K562 (cell line): Measurements from ENCODE around the gene CDS1. TPM values are rescaled to one million over a fixed set of nuclear protein-coding genes. Genes with fewer than 3 reads are reported as not detected.

ENCODE experiments used
- ATAC-seq: fragments of 200-7000 bp; cut with Tn5 transposase; 3 replicates; pipeline ENCODE4 v1.9.1; 2020; ENCODE audit warnings: moderate library complexity
- BruUV-seq: library from RNA; stranded (reverse); fragments of 400-500 nt; replicated peaks from 2 replicates; lab custom pipeline; 2021; lab: Mats Ljungman, UMichigan
- CTCF ChIA-PET: fragments of 300-600 bp; formaldehyde crosslinking; extraction: SDS; loops from one replicate; lab custom pipeline; 2021; ENCODE audit warnings: low intra/inter-chr PET ratio; lab: Yijun Ruan, JAX
- POLR2A ChIA-PET: fragments of 300-600, 350-650 bp; sonication (Branson Sonifier 250); formaldehyde crosslinking; extraction: SDS; loops from one replicate; lab custom pipeline; 2021; ENCODE audit warnings: antibody characterized with exemption, inconsistent platforms; lab: Yijun Ruan, JAX
- DNase-seq, 4 experiments: peaks; one replicate each; pipeline versions ENCODE4 v3.0.0 to v3.0.0-alpha.2; 2011 to 2018; ENCODE audit warnings: low spot score in 3 of 4, mixed read lengths in 3 of 4; ENCODE audit errors: extremely low read depth in 1 of 4
- FAIRE-seq: peaks from 2 replicates; lab custom pipeline; 2011; peaks lifted over from hg19 to GRCh38; lab: Jason Lieb, UNC
- H2AFZ ChIP-seq: 2 replicates; pipeline ENCODE4 v1.6.0; 2011; ENCODE audit warnings: low read depth, low read length, control low read depth, inconsistent platforms
- H3K27ac ChIP-seq: fragments of 200-600 bp; 3 replicates; pipeline ENCODE4 v1.8.0; 2011; ENCODE audit warnings: low read depth, mild to moderate bottlenecking, control low read depth, inconsistent platforms, low read length, moderate library complexity, mixed read lengths; ENCODE audit errors: extremely low read depth
- H3K27me3 ChIP-seq, 2 experiments: fragments of 300-600 bp in 1 of 2; 2 replicates in 1 of 2; 3 replicates in 1 of 2; pipeline versions ENCODE4 v1.6.0 to v1.8.0; 2011; ENCODE audit warnings: inconsistent platforms in 2 of 2, low read length in 2 of 2, mild to moderate bottlenecking in 1 of 2, mixed read lengths in 1 of 2, moderate library complexity in 1 of 2; ENCODE audit not compliant: control insufficient read depth in 2 of 2, insufficient read depth in 2 of 2
- H3K36me3 ChIP-seq: fragments of 300-600 bp; 3 replicates; pipeline ENCODE4 v1.8.0; 2011; ENCODE audit warnings: mild to moderate bottlenecking, low read length, inconsistent platforms; ENCODE audit not compliant: control insufficient read depth, insufficient read depth
- H3K4me1 ChIP-seq, 2 experiments: fragments of 200-600 bp in 1 of 2; replicated peaks in 1 of 2; 2 replicates in 1 of 2; 3 replicates in 1 of 2; pipeline versions ENCODE4 v1.5.1 to v1.8.0; 2011; ENCODE audit warnings: inconsistent platforms in 2 of 2, low read length in 2 of 2, mild to moderate bottlenecking in 1 of 2, mixed read lengths in 1 of 2, moderate library complexity in 1 of 2; ENCODE audit not compliant: control insufficient read depth in 2 of 2, insufficient read depth in 2 of 2
- H3K4me2 ChIP-seq: 2 replicates; pipeline ENCODE4 v1.6.1; 2011; ENCODE audit warnings: low read length, control low read depth, inconsistent platforms, mixed read lengths; ENCODE audit not compliant: insufficient read depth
- H3K4me3 ChIP-seq: fragments of 200-600 bp; sonication (generic), shearing (Covaris generic); 2 replicates; pipeline ENCODE4 v1.5.1; 2016; ENCODE audit warnings: control low read depth, inconsistent platforms
- H3K79me2 ChIP-seq: fragments of 200-600 bp; 3 replicates; pipeline ENCODE4 v1.8.0; 2011; ENCODE audit warnings: low read length, inconsistent platforms; ENCODE audit not compliant: control insufficient read depth, insufficient read depth
- H3K9ac ChIP-seq, 2 experiments: 2 replicates each; pipeline versions ENCODE4 v1.6.0 to v1.6.1; 2011; ENCODE audit warnings: low read depth in 2 of 2, low read length in 2 of 2, control low read depth in 1 of 2, inconsistent platforms in 1 of 2, mild to moderate bottlenecking in 1 of 2, mixed read lengths in 1 of 2; ENCODE audit not compliant: insufficient read depth in 1 of 2
- H3K9me1 ChIP-seq: one replicate; pipeline ENCODE4 v1.6.0; 2011; ENCODE audit warnings: inconsistent platforms, mild to moderate bottlenecking, low read length, moderate library complexity; ENCODE audit not compliant: control insufficient read depth, insufficient read depth
- H3K9me3 ChIP-seq: replicated peaks from 2 replicates; pipeline ENCODE4 v1.5.1; 2011; ENCODE audit warnings: low read depth, low read length, inconsistent platforms; ENCODE audit not compliant: control insufficient read depth, insufficient read depth
- H4K20me1 ChIP-seq: replicated peaks from 2 replicates; pipeline ENCODE4 v1.6.1; 2011; ENCODE audit warnings: low read length, inconsistent platforms, mixed read lengths; ENCODE audit not compliant: control insufficient read depth, insufficient read depth
- EZH2 ChIP-seq: IDR thresholded peaks from 2 replicates; pipeline ENCODE4 v1.6.1; 2012; ENCODE audit warnings: low read depth, mild to moderate bottlenecking, inconsistent platforms, low read length, borderline replicate concordance
- IRF1 ChIP-seq: sonication (generic); formaldehyde crosslinking; IDR thresholded peaks from 2 replicates; pipeline ENCODE4 v1.8.0; 2022; ENCODE audit warnings: missing genetic modification reagents, mild to moderate bottlenecking, borderline replicate concordance
- KDM2B ChIP-seq: fragments of 250-450 bp; sonication (Bioruptor Pico); IDR thresholded peaks from 2 replicates; pipeline ENCODE4 v1.8.0; 2021; ENCODE audit warnings: mild to moderate bottlenecking, moderate library complexity
- ZNF224 ChIP-seq: sonication (generic); formaldehyde crosslinking; IDR thresholded peaks from 2 replicates; pipeline ENCODE4 v1.8.0; 2022; ENCODE audit warnings: mild to moderate bottlenecking, missing genetic modification reagents
- ZNF398 ChIP-seq: fragments of 250-450 bp; sonication (Bioruptor Pico); IDR thresholded peaks from 2 replicates; pipeline ENCODE4 v1.8.0; 2021; ENCODE audit warnings: moderate library complexity, mild to moderate bottlenecking, inconsistent platforms
- ZNF707 ChIP-seq: fragments of 250-450 bp; sonication (Bioruptor Pico); conservative IDR thresholded peaks from 2 replicates; pipeline ENCODE4 v1.8.0; 2022; ENCODE audit warnings: inconsistent platforms, mild to moderate bottlenecking, moderate library complexity
- WGBS: fragments of 100-300 bp; shearing (Covaris generic); methylation state at CpG from one replicate; pipeline ENCODE4 v1.1.6; 2016; ENCODE audit warnings: low coverage, mixed read lengths; ENCODE audit not compliant: insufficient coverage; ENCODE audit errors: missing lambda C conversion rate; 5-methylcytosine and 5-hydroxymethylcytosine counted together
- in situ Hi-C: fragments of 300-500 bp; cut with MboI; formaldehyde crosslinking; loops from 4 replicates; pipeline ENCODE4 v1.15.0; 2018; ENCODE audit warnings: inconsistent platforms, mixed read lengths
- intact Hi-C: fragments of 100-400 bp; cut with micrococcal nuclease; formaldehyde crosslinking; loops from 2 replicates; pipeline ENCODE4 v1.14.2; 2022
- polyA plus RNA-seq, 8 experiments: library from polyadenylated mRNA; depleted of rRNA in 4 of 8; stranded (reverse) in 5 of 8; unstranded in 3 of 8; fragments of >200 nt; fragmentation: Nextera tagmentation in 2 of 8; fragmentation: Illumina TruSeq in 1 of 8; extraction: Ambion mirVana in 2 of 8; extraction: Trizol in 1 of 8; gene quantifications; 2 replicates each; pipeline versions ENCODE4 v1.2.1 to v1.2.3, GENCODE V29; 2011 to 2014; ENCODE audit warnings: inconsistent platforms in 1 of 8, missing spikeins in 1 of 8
- total RNA-seq, 7 experiments: library from RNA; depleted of rRNA in 6 of 7; stranded (reverse); fragments of >200 nt in 6 of 7; fragmentation: Illumina TruSeq in 2 of 7; extraction: Trizol in 2 of 7; gene quantifications; 2 replicates each; pipeline versions ENCODE4 v1.2.1 to v1.2.3, GENCODE V29; 2011 to 2021; ENCODE audit warnings: low replicate concordance in 1 of 7

Gene CDS1
- total and polyA plus RNA-seq, 9 of the 15 experiments (the other 6 are each of a cell fraction or from before 2014, with no cell fraction given): 0.04 to 0.42 (median 0.15) TPM

DNA sequence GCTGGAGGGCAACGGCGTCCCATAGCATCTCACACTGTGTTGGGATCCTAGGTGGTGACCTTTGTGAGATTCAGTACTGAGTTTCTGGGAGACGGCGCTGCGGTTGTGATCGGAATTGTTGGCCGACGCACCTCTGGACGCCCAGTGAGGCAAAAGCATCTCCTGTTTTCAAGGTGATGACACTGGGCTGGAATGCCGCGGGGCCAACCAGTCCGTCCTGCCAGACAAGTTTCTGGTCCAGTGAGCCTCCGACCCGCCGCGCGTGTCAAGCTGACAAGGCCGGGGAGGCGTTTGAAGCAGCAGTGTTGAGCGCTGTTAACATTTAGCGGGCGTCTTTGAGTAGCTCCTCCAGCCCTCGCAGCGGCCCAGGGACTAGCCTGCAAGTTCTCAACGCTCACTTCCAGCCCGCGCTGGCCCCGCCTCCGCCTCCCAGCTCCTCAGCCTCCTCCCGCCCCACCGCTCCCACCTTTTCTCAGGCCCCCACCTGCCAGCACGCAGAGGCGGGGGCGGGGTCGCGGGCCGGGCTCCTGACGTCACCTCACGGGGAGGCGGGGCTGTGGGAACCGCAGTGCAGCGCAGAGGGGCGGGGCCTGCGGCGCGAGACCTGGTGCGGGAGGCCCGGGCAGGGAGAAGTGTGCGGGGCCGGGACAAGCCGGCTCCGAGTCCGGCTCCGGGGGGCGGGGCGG lies 482 bp upstream of the CDS1 start (continued):
- TF ChIP-seq ZNF398 (CRISPR knock-in tag) (no peak), IRF1 (CRISPR knock-in tag) (no peak), ZNF707 (CRISPR knock-in tag) (no peak)

GRCh38 chr4:84583876-84584380 lies 1.0 kb downstream of the CDS1 start:
- peak in 2 of 4 experiments; percentile 11 to 13 for DNase-seq
- H3K79me2 ChIP-seq: no peaks in the 10 kb centered on the region
- no peaks in the 10 kb centered on the region for H3K9me1 ChIP-seq
- H3K9ac ChIP-seq: no peak overlapping the region
- intact Hi-C loops: loop anchor here (5.0 kb wide), 1 partner anchor 168 kb away; no protein-coding TSS in a partner anchor
- no peaks in the 10 kb centered on the region for H4K20me1 ChIP-seq
- ChIA-PET CTCF (no interaction called here), POLR2A (interaction anchor here (0.6 kb wide), 1 partner anchor 792 kb away, joined by 3 read pairs; no protein-coding TSS in a partner anchor)
- 14% methylated on average over 16 of the region's 16 CpGs for WGBS
- H3K36me3 ChIP-seq: no peaks in the 10 kb centered on the region
- no peak overlapping the region for H3K27ac ChIP-seq
- H3K27me3 ChIP-seq: peaks cover 22 to 32% of the 10 kb centered on the region in 2 experiments
- no TSS peak for BruUV-seq
- H3K4me1 ChIP-seq: peaks cover 4 to 17% of the 10 kb centered on the region in 2 experiments; a peak in 3 of 5 replicates
- 0 out of 2 replicates have a peak overlapping the region, but pooled peaks have one; percentile 89 for H2AFZ ChIP-seq
- H3K9me3 ChIP-seq: no peaks in the 10 kb centered on the region; the same call in 1 of the 2 replicates
- no peak overlapping the region for H3K4me3 ChIP-seq
- in situ Hi-C loops: loop anchor here (5.0 kb wide), 1 partner anchor 383 kb away; the partner anchor contains the start of gene WDFY3
- ATAC-seq: no peak
- peak overlapping the region; percentile 83 for H3K4me2 ChIP-seq
- no peak for FAIRE-seq
- TF ChIP-seq KDM2B (CRISPR knock-in tag): no peak
- 0 out of 2 replicates have a peak, but pooled peaks have one; percentile 79 for TF ChIP-seq EZH2
- no peak for TF ChIP-seq ZNF224 (CRISPR knock-in tag)
